ENCODE data around the gene FOXC2.
A peak's percentile ranks its signal among the peaks of the same experiment; 100 is the strongest.

GRCh38 chr16:86594721-86595120, 28.1 kb downstream of the FOXC2 start:
- TF ChIP-seq SUZ12 (IDR thresholded peaks at IDR 0.05) (no peak), FOXA1 (IDR thresholded peaks at IDR 0.05) (no peak), ELF4 (IDR thresholded peaks at IDR 0.05) (no peak), SP1 (IDR thresholded peaks at IDR 0.05) (no peak), TARDBP (IDR thresholded peaks at IDR 0.05) (no peak), ARNT (IDR thresholded peaks at IDR 0.05) (no peak), BHLHE40 (IDR thresholded peaks at IDR 0.05; ENCODE audit: borderline replicate concordance) (no peak), CTBP1 (IDR thresholded peaks at IDR 0.05; ENCODE audit: borderline replicate concordance) (no peak)
- TF ChIP-seq, protein P1, sequence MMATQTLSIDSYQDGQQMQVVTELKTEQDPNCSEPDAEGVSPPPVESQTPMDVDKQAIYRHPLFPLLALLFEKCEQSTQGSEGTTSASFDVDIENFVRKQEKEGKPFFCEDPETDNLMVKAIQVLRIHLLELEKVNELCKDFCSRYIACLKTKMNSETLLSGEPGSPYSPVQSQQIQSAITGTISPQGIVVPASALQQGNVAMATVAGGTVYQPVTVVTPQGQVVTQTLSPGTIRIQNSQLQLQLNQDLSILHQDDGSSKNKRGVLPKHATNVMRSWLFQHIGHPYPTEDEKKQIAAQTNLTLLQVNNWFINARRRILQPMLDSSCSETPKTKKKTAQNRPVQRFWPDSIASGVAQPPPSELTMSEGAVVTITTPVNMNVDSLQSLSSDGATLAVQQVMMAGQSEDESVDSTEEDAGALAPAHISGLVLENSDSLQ (IDR thresholded peaks at IDR 0.05) = peak; percentile 66

All from HEK293T (cell line).